Skeletal muscle tissue (tissue), 4 donors: ENCODE results near the gene PAX7. TPM values are rescaled to one million over a fixed set of nuclear protein-coding genes. Genes with fewer than 3 reads are reported as not detected.

Source experiments
- H3K27ac ChIP-seq: one replicate; pipeline ENCODE4 v1.7.0; 2013; ENCODE audit warnings: mild to moderate bottlenecking, low read depth, low read length, inconsistent platforms
- H3K27me3 ChIP-seq, 3 donors: one replicate each; pipeline ENCODE4 v1.7.0; 2013; ENCODE audit warnings: low read length in 3 of 3; ENCODE audit not compliant: control insufficient read depth in 3 of 3, insufficient read depth in 3 of 3
- H3K36me3 ChIP-seq, 3 donors: one replicate each; pipeline ENCODE4 v1.7.0; 2013; ENCODE audit warnings: low read length in 3 of 3; ENCODE audit not compliant: control insufficient read depth in 3 of 3, insufficient read depth in 3 of 3
- H3K4me1 ChIP-seq, 3 donors: one replicate each; pipeline ENCODE4 v1.7.0; 2013; ENCODE audit warnings: low read length in 3 of 3, mild to moderate bottlenecking in 3 of 3; ENCODE audit not compliant: control insufficient read depth in 3 of 3, insufficient read depth in 3 of 3
- H3K4me3 ChIP-seq, 3 donors: one replicate each; pipeline ENCODE4 v1.7.0; 2013; ENCODE audit warnings: low read length in 3 of 3
- H3K9ac ChIP-seq, 3 donors: one replicate each; pipeline ENCODE4 v1.7.0; 2013; ENCODE audit warnings: low read length in 3 of 3, mild to moderate bottlenecking in 3 of 3, moderate library complexity in 2 of 3, low read depth in 1 of 3
- H3K9me3 ChIP-seq, 3 donors: one replicate each; pipeline ENCODE4 v1.7.0; 2013; ENCODE audit warnings: low read length in 3 of 3; ENCODE audit not compliant: control insufficient read depth in 3 of 3
- total RNA-seq: library from RNA; depleted of rRNA; stranded (reverse); fragments of >200 nt; gene quantifications from one replicate; pipeline ENCODE4 v1.2.3, GENCODE V29; 2014
- donor health status: Osteomylitis.

Gene PAX7
- total RNA-seq, 1 donor from 2014 or later = 13.0 TPM

DNA sequence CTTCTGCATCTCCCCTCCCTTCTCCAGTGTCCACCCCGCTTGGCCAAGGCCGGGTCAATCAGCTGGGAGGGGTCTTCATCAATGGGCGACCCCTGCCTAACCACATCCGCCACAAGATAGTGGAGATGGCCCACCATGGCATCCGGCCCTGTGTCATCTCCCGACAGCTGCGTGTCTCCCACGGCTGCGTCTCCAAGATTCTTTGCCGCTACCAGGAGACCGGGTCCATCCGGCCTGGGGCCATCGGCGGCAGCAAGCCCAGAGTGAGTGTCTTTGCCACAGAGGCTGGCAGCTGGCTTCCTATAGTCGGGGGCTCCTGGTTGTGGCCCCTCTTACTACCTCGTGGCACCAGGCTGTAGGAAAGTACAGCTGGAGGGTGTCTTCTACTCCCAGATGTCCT lies 3.6 kb downstream of the PAX7 start:
- Histone ChIP-seq H3K4me3 (peak overlapping the region in 1 of 3 donors; percentile 14), H3K9me3 (no peaks in the 10 kb centered on the region), H3K9ac (peak overlapping the region in 1 of 3 donors; percentile 20), H3K27ac (no peak overlapping the region), H3K27me3 (peaks cover 90 to 93% (median 91%) of the 10 kb centered on the region in 3 donors), H3K36me3 (no peaks in the 10 kb centered on the region), H3K4me1 (peaks cover 5 to 14% (median 8%) of the 10 kb centered on the region in 3 donors)

DNA sequence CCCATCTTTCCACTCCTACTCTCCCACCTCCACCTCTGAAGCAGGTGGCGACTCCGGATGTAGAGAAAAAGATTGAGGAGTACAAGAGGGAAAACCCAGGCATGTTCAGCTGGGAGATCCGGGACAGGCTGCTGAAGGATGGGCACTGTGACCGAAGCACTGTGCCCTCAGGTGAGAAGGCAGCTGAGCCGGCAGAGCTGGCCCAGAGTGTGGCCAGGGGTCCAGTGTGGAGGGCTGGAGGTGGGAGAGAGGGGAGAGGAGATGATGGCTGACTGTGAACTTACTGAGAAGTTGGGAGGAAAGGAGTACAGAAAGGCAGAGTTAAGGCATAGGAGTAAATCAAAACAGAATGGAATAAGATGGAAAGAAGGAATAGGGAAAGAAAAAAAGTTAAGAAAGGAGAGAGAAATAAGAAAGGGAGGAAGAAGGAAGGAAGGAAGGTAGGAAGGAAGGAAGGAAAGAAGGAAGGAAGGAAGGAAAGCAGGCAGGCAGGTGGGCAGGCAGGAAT lies 4.5 kb downstream of the PAX7 start:
- peaks cover 90 to 92% (median 91%) of the 10 kb centered on the region in 3 donors for H3K27me3 ChIP-seq
- peaks cover 5 to 14% (median 8%) of the 10 kb centered on the region in 3 donors for H3K4me1 ChIP-seq
- no peaks in the 10 kb centered on the region for H3K9me3 ChIP-seq
- no peak overlapping the region for H3K27ac ChIP-seq
- H3K4me3 ChIP-seq = no peak overlapping the region
- H3K9ac ChIP-seq = no peak overlapping the region
- H3K36me3 ChIP-seq = no peaks in the 10 kb centered on the region

DNA sequence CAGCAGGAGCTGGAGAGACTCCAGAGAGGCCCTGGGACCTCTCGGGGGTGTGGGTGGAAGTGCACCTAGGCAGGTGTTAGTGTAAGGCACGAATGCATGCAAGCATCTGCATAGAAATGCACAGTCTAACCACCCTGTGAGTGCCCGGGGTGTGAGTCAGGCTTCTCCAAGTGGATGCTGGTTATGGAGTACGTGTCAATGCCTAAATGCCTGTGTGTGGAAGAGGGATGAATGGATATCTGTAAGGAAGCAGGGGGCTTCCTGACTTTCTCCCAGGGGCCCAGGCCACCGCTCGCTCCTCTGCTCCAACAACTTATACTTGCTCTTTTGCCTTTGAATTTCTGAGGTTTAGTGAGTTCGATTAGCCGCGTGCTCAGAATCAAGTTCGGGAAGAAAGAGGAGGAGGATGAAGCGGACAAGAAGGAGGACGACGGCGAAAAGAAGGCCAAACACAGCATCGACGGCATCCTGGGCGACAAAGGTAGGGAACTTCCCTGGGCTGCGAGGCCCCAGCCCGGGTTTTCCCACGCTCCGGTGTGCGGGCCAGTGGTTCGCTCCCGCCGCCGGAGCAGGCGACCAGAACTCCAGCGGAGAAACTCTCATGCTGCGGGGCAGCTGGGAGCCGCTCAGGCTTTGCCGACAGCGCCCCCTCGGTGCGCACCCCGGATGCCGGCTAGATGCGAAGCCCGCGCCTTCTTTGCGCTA lies 5.4 kb downstream of the PAX7 start:
- Histone ChIP-seq H3K4me3 (no peak overlapping the region), H3K27ac (no peak overlapping the region), H3K9ac (no peak overlapping the region), H3K4me1 (peaks cover 5 to 10% (median 5%) of the 10 kb centered on the region in 3 donors), H3K36me3 (no peaks in the 10 kb centered on the region), H3K9me3 (no peaks in the 10 kb centered on the region), H3K27me3 (peaks cover 88 to 92% (median 92%) of the 10 kb centered on the region in 3 donors)

DNA sequence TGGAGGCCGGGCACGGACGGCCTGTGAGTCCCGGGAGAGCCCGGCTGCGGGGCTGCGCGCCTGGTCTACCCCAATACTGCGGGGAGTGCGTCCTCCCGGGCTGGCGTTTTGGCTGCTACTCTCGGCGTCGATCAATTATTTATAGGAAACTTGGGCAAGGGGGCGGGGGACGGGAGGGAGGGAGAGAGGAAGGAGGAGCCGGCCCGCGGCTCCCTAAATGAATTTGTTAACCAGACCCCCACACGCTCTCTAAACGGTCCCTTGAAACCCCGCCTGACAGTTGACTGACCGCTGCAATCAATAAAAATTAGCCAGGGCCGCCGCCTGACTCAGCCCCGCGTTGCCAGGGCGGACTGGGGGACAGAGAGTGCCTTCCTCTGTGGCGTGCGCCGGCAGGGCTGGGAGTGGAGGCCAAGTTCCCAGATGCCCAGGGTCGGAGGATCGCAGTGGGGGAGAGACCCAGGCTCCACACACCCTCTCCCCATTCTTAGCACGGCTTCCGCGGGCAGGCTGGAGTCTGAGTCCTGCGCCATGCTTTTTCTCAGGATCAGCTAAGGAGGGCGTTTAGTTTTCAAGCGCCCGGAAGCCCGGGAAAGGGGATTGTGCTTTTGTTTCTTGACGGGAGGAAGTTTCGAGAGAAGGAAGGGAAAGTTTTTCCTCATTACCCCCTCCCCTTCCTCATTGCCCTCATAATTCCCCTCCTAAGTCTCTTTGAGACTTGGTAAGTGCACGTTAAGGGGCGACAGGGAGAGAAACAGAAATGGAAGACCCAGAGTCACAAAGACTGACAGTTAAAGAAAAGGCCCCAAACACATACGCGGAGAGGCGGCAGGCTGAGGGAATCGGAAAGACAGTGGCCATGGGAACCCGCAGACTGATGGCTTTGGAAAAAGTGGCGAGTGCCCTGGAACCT lies 6.2 kb downstream of the PAX7 start:
- Histone ChIP-seq H3K36me3 (no peaks in the 10 kb centered on the region), H3K4me1 (peaks cover 5 to 7% (median 5%) of the 10 kb centered on the region in 3 donors), H3K27me3 (peaks cover 89 to 93% (median 92%) of the 10 kb centered on the region in 3 donors), H3K4me3 (no peak overlapping the region), H3K9me3 (no peaks in the 10 kb centered on the region), H3K27ac (no peak overlapping the region), H3K9ac (no peak overlapping the region)

DNA sequence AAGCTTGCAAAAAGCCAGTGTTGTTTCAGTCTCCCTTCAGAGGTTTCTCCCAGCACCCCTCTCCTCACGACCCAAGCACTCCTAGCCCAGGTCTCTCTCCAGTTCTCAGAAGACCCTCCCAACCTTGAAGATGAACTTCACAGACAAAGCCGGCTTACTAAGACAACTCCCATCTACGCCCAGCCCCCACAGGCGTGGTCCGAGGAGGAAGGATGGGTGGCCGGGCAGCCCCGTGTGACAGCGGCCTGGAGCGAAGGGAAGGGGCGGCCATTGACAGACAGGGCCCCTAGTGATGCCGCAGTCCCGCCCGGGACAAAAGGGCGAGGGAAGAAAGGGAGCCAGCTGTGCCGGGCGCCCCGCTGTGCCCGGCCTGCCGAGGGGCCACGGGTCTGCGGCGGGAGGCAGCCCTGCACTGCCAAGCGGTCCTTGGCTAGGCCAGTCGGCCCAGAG lies 6.9 kb downstream of the PAX7 start:
- Histone ChIP-seq H3K27ac (no peak overlapping the region), H3K36me3 (no peaks in the 10 kb centered on the region), H3K4me3 (no peak overlapping the region), H3K9ac (no peak overlapping the region), H3K4me1 (peaks cover 5% of the 10 kb centered on the region in 3 donors), H3K9me3 (no peaks in the 10 kb centered on the region), H3K27me3 (peaks cover 88 to 92% (median 90%) of the 10 kb centered on the region in 3 donors)

DNA sequence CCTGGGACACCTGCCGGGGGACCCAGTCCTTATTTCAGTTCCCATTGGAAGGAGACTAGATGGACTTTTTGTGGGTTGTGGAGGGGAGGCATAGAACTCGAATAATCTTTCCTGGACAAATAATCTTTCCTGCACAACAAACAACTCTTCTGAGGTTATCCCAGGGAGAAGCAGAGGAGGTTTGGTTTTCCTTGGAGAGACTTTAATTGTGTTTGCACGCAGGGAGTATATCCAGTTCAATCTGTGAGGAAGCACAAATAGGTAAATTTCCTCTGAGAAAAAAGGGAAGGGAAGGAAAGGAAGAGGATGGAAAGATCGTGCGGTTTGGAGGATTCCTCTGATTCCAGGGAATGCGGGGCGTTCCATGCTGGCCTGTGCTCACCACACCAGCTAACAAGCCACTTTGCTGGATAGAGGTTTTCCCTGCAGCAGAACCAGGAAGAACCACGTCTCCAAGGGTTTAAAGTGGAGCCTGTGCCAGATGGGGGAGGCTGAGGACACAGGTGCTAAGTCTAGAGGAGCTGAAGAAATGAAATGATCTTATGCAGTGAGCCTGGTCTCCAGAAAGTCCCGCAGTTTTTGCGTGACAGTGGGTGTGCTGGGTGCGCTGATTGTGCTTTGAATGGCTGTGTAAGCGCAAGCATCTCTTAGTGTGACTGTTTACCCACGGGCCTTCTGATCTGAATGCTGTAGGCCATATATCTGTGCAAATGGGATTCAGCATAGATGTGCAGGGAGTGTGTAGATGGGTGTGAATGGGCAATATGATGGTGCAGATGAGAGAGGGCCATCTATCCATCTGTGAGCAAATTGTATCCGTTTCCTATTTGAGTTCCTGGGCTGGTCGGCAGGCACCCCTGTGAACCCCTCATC lies 7.6 kb downstream of the PAX7 start:
- Histone ChIP-seq H3K4me1 (peaks cover 0 to 5% (median under 1%) of the 10 kb centered on the region in 3 donors), H3K9me3 (no peaks in the 10 kb centered on the region), H3K4me3 (no peak overlapping the region), H3K9ac (no peak overlapping the region), H3K27ac (no peak overlapping the region), H3K36me3 (no peaks in the 10 kb centered on the region), H3K27me3 (peaks cover 85 to 89% (median 87%) of the 10 kb centered on the region in 3 donors)

DNA sequence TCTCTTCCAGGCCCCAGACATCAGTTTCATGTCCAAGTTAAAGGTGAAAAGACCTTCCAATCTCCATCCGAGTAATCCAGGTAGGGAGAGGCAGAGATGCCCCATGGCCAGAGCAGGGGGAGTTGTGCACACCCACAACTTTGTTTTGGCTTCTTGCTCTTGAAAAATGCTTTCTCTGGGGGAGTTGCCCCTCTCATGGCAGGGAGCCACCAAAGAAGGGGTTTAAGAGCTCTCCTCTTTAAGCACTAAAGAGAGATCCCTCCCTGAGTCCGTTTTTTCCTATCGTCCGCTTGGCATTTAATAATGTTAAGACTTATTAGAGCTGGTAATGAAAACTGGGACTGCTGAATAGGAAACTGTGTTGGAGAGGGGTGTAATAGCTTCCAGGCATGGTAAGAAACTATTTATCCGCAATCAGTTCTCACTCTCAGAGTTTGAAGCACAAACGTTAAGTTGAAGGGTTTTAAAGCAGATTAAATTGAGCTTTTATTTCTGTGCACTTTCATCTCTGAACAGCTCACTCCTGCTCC lies 8.3 kb downstream of the PAX7 start:
- Histone ChIP-seq H3K4me3 (no peak overlapping the region), H3K36me3 (no peaks in the 10 kb centered on the region), H3K27me3 (peaks cover 85 to 89% (median 87%) of the 10 kb centered on the region in 3 donors), H3K9ac (no peak overlapping the region), H3K4me1 (peaks cover 0 to 6% (median 0%) of the 10 kb centered on the region in 3 donors), H3K27ac (no peak overlapping the region), H3K9me3 (no peaks in the 10 kb centered on the region)

DNA sequence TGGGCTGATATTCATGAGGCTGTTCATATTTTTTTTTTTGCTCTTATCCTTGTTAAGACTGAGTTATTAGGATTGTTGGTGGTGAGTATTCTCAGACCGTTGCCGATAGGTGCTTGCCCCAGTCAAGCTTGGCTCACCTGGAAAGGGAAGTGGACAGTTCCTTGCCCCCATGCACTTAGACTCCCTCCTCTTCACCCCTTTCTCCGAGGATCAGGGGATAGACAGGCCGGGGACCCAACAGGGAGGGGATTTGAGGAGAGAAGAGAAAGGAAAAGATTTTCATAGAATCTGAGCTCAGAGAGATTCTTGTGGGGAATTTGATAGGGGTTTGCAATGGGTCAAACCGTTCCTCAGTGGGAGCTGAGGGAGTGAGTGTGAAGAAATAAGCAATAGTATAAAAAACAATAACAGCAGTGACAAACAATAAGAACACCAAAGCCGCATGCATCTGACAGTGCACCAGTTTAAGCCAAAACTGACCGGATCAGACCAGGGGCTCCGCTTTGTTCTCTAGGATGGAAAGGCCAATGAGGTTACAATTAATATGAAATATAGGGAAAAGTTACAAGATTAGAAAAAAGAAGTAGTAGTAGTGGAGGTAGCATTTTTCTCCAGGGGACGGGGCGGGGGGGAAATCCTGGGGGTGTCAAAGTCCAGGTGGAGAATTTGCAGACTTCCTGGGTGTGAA lies 8.9 kb downstream of the PAX7 start:
- Histone ChIP-seq H3K9me3 (no peaks in the 10 kb centered on the region), H3K4me3 (no peak overlapping the region), H3K4me1 (peaks cover 0 to 6% (median 0%) of the 10 kb centered on the region in 3 donors), H3K36me3 (no peaks in the 10 kb centered on the region), H3K9ac (no peak overlapping the region), H3K27me3 (peaks cover 85 to 89% (median 87%) of the 10 kb centered on the region in 3 donors), H3K27ac (no peak overlapping the region)
